IMR-90 (cell line): ENCODE data around the gene MAT2A. TPM values are rescaled to one million over a fixed set of nuclear protein-coding genes. Genes with fewer than 3 reads are reported as not detected.
A peak's percentile ranks its signal among the peaks of the same experiment; 100 is the strongest.

ENCODE experiments used
- ATAC-seq: fragments of 200-7000 bp; cut with Tn5 transposase; 2 replicates; pipeline ENCODE4 v1.9.1; 2020; ENCODE audit warnings: low read depth, mild to moderate bottlenecking, moderate library complexity
- BruUV-seq: library from RNA; stranded (reverse); fragments of 400-500 nt; replicated peaks from 2 replicates; lab custom pipeline; 2021; lab: Mats Ljungman, UMichigan
- CTCF ChIA-PET: fragments of 300-600 bp; formaldehyde crosslinking; extraction: SDS; loops from one replicate; lab custom pipeline; 2021; ENCODE audit warnings: antibody characterized with exemption; lab: Yijun Ruan, JAX
- POLR2A ChIA-PET: fragments of 300-600 bp; sonication (Branson Sonifier 250); formaldehyde crosslinking; loops from one replicate; lab custom pipeline; 2022; ENCODE audit warnings: antibody characterized with exemption; ENCODE audit not compliant: unreplicated experiment; lab: Charles Lee
- DNase-seq: peaks from one replicate; pipeline ENCODE4 v3.0.0; 2013
- H2AFZ ChIP-seq: replicated peaks from 2 replicates; pipeline ENCODE3; 2013; ENCODE audit warnings: low read length, mild to moderate bottlenecking; ENCODE audit not compliant: poor library complexity
- H2AK5ac ChIP-seq: 2 replicates; pipeline ENCODE4 v1.6.1; 2013; ENCODE audit warnings: low read depth, low read length, inconsistent platforms
- H2AK9ac ChIP-seq: replicated peaks from 2 replicates; pipeline ENCODE3; 2013; ENCODE audit warnings: mild to moderate bottlenecking, low read depth, low read length, moderate library complexity; ENCODE audit not compliant: poor library complexity
- H2BK120ac ChIP-seq: 2 replicates; pipeline ENCODE4 v1.6.1; 2013; ENCODE audit warnings: low read depth, low read length, inconsistent platforms
- H2BK15ac ChIP-seq: 3 replicates; pipeline ENCODE4 v1.6.1; 2013; ENCODE audit warnings: low read depth, low read length, inconsistent platforms
- H2BK20ac ChIP-seq: 2 replicates; pipeline ENCODE4 v1.6.1; 2013; ENCODE audit warnings: low read depth, mild to moderate bottlenecking, inconsistent platforms, low read length, moderate library complexity
- H2BK5ac ChIP-seq: 2 replicates; pipeline ENCODE4 v1.6.1; 2013; ENCODE audit warnings: mild to moderate bottlenecking, low read depth, low read length, inconsistent platforms; ENCODE audit not compliant: poor library complexity, severe bottlenecking
- H3K14ac ChIP-seq: replicated peaks from 2 replicates; pipeline ENCODE4 v1.6.1; 2013; ENCODE audit warnings: low read depth, low read length, inconsistent platforms
- H3K18ac ChIP-seq: 2 replicates; pipeline ENCODE4 v1.6.1; 2013; ENCODE audit warnings: low read depth, low read length, control low read depth
- H3K23ac ChIP-seq: 2 replicates; pipeline ENCODE4 v1.6.1; 2013; ENCODE audit warnings: low read depth, low read length, inconsistent platforms
- H3K27ac ChIP-seq: 2 replicates; pipeline ENCODE4 v1.5.1; 2013; ENCODE audit warnings: mild to moderate bottlenecking, control low read depth, low read length; ENCODE audit not compliant: insufficient read depth
- H3K27me3 ChIP-seq: 2 replicates; pipeline ENCODE4 v1.6.1; 2013; ENCODE audit warnings: low read length; ENCODE audit not compliant: control insufficient read depth, insufficient read depth
- H3K36me3 ChIP-seq: 2 replicates; pipeline ENCODE4 v1.6.1; 2013; ENCODE audit warnings: low read length, mixed read lengths; ENCODE audit not compliant: control insufficient read depth, insufficient read depth
- H3K4ac ChIP-seq: 2 replicates; pipeline ENCODE4 v1.6.1; 2013; ENCODE audit warnings: low read depth, low read length, inconsistent platforms
- H3K4me1 ChIP-seq: 2 replicates; pipeline ENCODE4 v1.6.1; 2013; ENCODE audit warnings: low read length, mixed read lengths; ENCODE audit not compliant: control insufficient read depth, insufficient read depth
- H3K4me2 ChIP-seq: 2 replicates; pipeline ENCODE4 v1.6.1; 2013; ENCODE audit warnings: low read depth, mild to moderate bottlenecking, control low read depth, low read length, moderate library complexity
- H3K4me3 ChIP-seq: 2 replicates; pipeline ENCODE4 v1.5.1; 2013; ENCODE audit warnings: low read depth, mild to moderate bottlenecking, control low read depth, low read length, moderate library complexity; ENCODE audit not compliant: insufficient read depth
- H3K56ac ChIP-seq: 2 replicates; pipeline ENCODE4 v1.6.1; 2013; ENCODE audit warnings: low read length, inconsistent platforms; ENCODE audit not compliant: insufficient read depth; ENCODE audit errors: extremely low read depth
- H3K79me1 ChIP-seq, 2 experiments: 2 replicates each; pipeline ENCODE4 v1.6.1; 2013; ENCODE audit warnings: low read length in 2 of 2, inconsistent platforms in 1 of 2, low read depth in 1 of 2
- H3K9ac ChIP-seq: 2 replicates; pipeline ENCODE4 v1.6.1; 2013; ENCODE audit warnings: low read depth, low read length, control low read depth
- H3K9me1 ChIP-seq: 2 replicates; pipeline ENCODE4 v1.6.1; 2013; ENCODE audit warnings: low read length, inconsistent platforms; ENCODE audit not compliant: insufficient read depth
- H3K9me3 ChIP-seq: 2 replicates; pipeline ENCODE4 v1.6.1; 2013; ENCODE audit warnings: low read length; ENCODE audit not compliant: control insufficient read depth, insufficient read depth
- H4K20me1 ChIP-seq: 2 replicates; pipeline ENCODE4 v1.6.1; 2013; ENCODE audit warnings: low read length, inconsistent platforms; ENCODE audit not compliant: insufficient read depth
- H4K5ac ChIP-seq: 2 replicates; pipeline ENCODE4 v1.6.1; 2013; ENCODE audit warnings: mild to moderate bottlenecking, low read depth, low read length, control low read depth
- H4K8ac ChIP-seq, 2 experiments: 2 replicates each; pipeline ENCODE4 v1.6.1; 2013; ENCODE audit warnings: low read depth in 2 of 2, low read length in 2 of 2, control low read depth in 1 of 2, inconsistent platforms in 1 of 2
- H4K91ac ChIP-seq: 2 replicates; pipeline ENCODE4 v1.6.1; 2013; ENCODE audit warnings: low read depth, low read length, inconsistent platforms; ENCODE audit not compliant: insufficient read depth
- BHLHE40 ChIP-seq: fragments of 150-350 bp; IDR thresholded peaks from 2 replicates; pipeline ENCODE4 v1.6.1; 2016; ENCODE audit warnings: mild to moderate bottlenecking, low read depth, low read length
- CEBPB ChIP-seq: IDR thresholded peaks from 2 replicates; pipeline ENCODE4 v1.6.1; 2012; ENCODE audit warnings: low read depth, low read length, improper control_type of control experiment
- CHD1 ChIP-seq: IDR thresholded peaks from 2 replicates; pipeline ENCODE4 v1.6.1; 2012; ENCODE audit warnings: low read depth, low read length, improper control_type of control experiment
- FOS ChIP-seq: fragments of 150-350 bp; IDR thresholded peaks from 2 replicates; pipeline ENCODE4 v1.6.1; 2016; ENCODE audit warnings: low read depth, low read length
- MAFK ChIP-seq: IDR thresholded peaks from 2 replicates; pipeline ENCODE4 v1.6.1; 2012; ENCODE audit warnings: low read depth, low read length, improper control_type of control experiment
- MAZ ChIP-seq: IDR thresholded peaks from 2 replicates; pipeline ENCODE4 v1.6.1; 2012; ENCODE audit warnings: low read depth, mild to moderate bottlenecking, low read length, improper control_type of control experiment, moderate library complexity, borderline replicate concordance
- MXI1 ChIP-seq: IDR thresholded peaks from 2 replicates; pipeline ENCODE4 v1.6.1; 2012; ENCODE audit warnings: low read depth, mild to moderate bottlenecking, low read length, moderate library complexity, borderline replicate concordance
- NFE2L2 ChIP-seq: fragments of 150-350 bp; IDR thresholded peaks from 2 replicates; pipeline ENCODE4 v1.6.1; 2016; ENCODE audit warnings: low read depth, mild to moderate bottlenecking, low read length
- POLR2A ChIP-seq: IDR thresholded peaks from 2 replicates; pipeline ENCODE4 v1.6.1; 2012; ENCODE audit warnings: mild to moderate bottlenecking, low read depth, low read length
- RAD21 ChIP-seq: IDR thresholded peaks from 2 replicates; pipeline ENCODE4 v1.6.1; 2012; ENCODE audit warnings: low read length, improper control_type of control experiment
- RCOR1 ChIP-seq: IDR thresholded peaks from 2 replicates; pipeline ENCODE4 v1.6.1; 2012; ENCODE audit warnings: mild to moderate bottlenecking, low read length, improper control_type of control experiment; ENCODE audit not compliant: insufficient replicate concordance
- RFX5 ChIP-seq: IDR thresholded peaks from 2 replicates; pipeline ENCODE4 v1.8.0; 2012; ENCODE audit warnings: low read depth, mild to moderate bottlenecking, low read length, moderate library complexity
- SMC3 ChIP-seq: fragments of 150-350 bp; IDR thresholded peaks from 2 replicates; pipeline ENCODE4 v1.6.1; 2016; ENCODE audit warnings: low read depth, mild to moderate bottlenecking, antibody characterized with exemption, low read length, moderate library complexity
- WGBS, 2 experiments: methylation state at CpG; one replicate each; pipeline versions ENCODE4 v1.1.5 to v1.1.7; 2013; ENCODE audit warnings: missing lambda C conversion rate in 2 of 2; ENCODE audit not compliant: insufficient read length in 1 of 2; ENCODE audit errors: extremely low coverage in 2 of 2; 5-methylcytosine and 5-hydroxymethylcytosine counted together
- dilution Hi-C: fragments of 300-500 bp; cut with HindIII; formaldehyde crosslinking; loops from one replicate; pipeline ENCODE4 v1.14.3; 2018; ENCODE audit warnings: low sequenced_read_pairs; ENCODE audit not compliant: unreplicated experiment
- in situ Hi-C: fragments of 300-500 bp; cut with MboI; formaldehyde crosslinking; loops from 3 replicates; pipeline ENCODE4 v1.14.3; 2019; ENCODE audit warnings: low sequenced_read_pairs, inconsistent platforms, mixed read lengths
- intact Hi-C: fragments of 100-400 bp; cut with micrococcal nuclease; formaldehyde crosslinking; loops from 2 replicates; pipeline ENCODE4 v1.10.0; 2022
- polyA plus RNA-seq, 3 experiments: library from polyadenylated mRNA; depleted of rRNA; stranded (reverse); fragments of >200 nt; gene quantifications; 2 replicates each; pipeline ENCODE4 v1.2.3, GENCODE V29; 2012; ENCODE audit warnings: low replicate concordance in 1 of 3
- total RNA-seq: library from RNA; depleted of rRNA; stranded (reverse); fragments of >200 nt; gene quantifications from 2 replicates; pipeline ENCODE4 v1.2.3, GENCODE V29; 2012
- TF ChIP-seq, protein P1 (sequence below): fragments of 150-350 bp; IDR thresholded peaks from 2 replicates; pipeline ENCODE4 v1.6.1; 2016; ENCODE audit warnings: low read depth, mild to moderate bottlenecking, low read length, moderate library complexity, borderline replicate concordance
- TF ChIP-seq, protein P2 (sequence below): conservative IDR thresholded peaks from 2 replicates; pipeline ENCODE4 v1.5.1; 2012; ENCODE audit warnings: mild to moderate bottlenecking, low read depth, low read length, improper control_type of control experiment

MAT2A gene
- total and polyA plus RNA-seq, 2 of the 4 experiments (the other 2 are of a cell fraction): 94.1 to 223 TPM

DNA sequence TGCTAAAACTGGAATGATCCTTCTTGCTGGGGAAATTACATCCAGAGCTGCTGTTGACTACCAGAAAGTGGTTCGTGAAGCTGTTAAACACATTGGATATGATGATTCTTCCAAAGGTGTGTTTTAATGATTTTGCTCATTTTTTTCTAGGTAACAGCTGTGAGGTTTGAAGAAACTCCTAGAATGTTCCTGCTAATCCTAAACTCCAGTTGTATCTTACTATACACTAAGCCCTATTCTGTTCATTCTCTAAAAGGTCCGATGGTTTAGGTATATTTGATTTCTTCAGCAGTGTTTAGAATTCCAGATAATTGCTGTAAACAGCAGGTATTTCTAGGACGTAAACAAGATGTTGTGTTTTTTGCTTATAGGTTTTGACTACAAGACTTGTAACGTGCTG, 2.3 kb downstream of the MAT2A start:
- TF ChIP-seq CHD1: no peak
- no peak for TF ChIP-seq MAZ
- TF ChIP-seq, protein P1, sequence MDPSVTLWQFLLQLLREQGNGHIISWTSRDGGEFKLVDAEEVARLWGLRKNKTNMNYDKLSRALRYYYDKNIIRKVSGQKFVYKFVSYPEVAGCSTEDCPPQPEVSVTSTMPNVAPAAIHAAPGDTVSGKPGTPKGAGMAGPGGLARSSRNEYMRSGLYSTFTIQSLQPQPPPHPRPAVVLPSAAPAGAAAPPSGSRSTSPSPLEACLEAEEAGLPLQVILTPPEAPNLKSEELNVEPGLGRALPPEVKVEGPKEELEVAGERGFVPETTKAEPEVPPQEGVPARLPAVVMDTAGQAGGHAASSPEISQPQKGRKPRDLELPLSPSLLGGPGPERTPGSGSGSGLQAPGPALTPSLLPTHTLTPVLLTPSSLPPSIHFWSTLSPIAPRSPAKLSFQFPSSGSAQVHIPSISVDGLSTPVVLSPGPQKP: no peak
- TF ChIP-seq FOS: no peak
- no peak for TF ChIP-seq NFE2L2
- TF ChIP-seq RFX5: no peak
- TF ChIP-seq, protein P2, sequence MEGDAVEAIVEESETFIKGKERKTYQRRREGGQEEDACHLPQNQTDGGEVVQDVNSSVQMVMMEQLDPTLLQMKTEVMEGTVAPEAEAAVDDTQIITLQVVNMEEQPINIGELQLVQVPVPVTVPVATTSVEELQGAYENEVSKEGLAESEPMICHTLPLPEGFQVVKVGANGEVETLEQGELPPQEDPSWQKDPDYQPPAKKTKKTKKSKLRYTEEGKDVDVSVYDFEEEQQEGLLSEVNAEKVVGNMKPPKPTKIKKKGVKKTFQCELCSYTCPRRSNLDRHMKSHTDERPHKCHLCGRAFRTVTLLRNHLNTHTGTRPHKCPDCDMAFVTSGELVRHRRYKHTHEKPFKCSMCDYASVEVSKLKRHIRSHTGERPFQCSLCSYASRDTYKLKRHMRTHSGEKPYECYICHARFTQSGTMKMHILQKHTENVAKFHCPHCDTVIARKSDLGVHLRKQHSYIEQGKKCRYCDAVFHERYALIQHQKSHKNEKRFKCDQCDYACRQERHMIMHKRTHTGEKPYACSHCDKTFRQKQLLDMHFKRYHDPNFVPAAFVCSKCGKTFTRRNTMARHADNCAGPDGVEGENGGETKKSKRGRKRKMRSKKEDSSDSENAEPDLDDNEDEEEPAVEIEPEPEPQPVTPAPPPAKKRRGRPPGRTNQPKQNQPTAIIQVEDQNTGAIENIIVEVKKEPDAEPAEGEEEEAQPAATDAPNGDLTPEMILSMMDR: no peak
- no peak for TF ChIP-seq MAFK
- TF ChIP-seq POLR2A: no peak
- TF ChIP-seq BHLHE40: no peak
- no peak for TF ChIP-seq RAD21
- TF ChIP-seq SMC3: no peak
- no peak for TF ChIP-seq CEBPB
- TF ChIP-seq RCOR1: no peak
- no peak for TF ChIP-seq MXI1
- WGBS, 2 experiments: no CpG with 5 or more reads among the region's 4 CpGs
- 0 out of 2 replicates have a peak overlapping the region, but pooled peaks have one; percentile 24 for H3K56ac ChIP-seq
- BruUV-seq: no TSS peak
- no peak overlapping the region for H2AK5ac ChIP-seq
- in situ Hi-C loops: no loop called here
- no peak overlapping the region for H2BK20ac ChIP-seq
- peaks cover 20 to 55% of the 10 kb centered on the region in 2 experiments for H3K79me1 ChIP-seq
- H3K18ac ChIP-seq: no peak overlapping the region
- DNase-seq: no peak
- POLR2A ChIA-PET: interaction anchor here (0.8 to 3.6 kb wide), 4 partner anchors 9 to 123 kb away, joined by 5 to 42 read pairs (median 6); partner anchors contain the start of gene SH2D6
- H3K27me3 ChIP-seq: no peaks in the 10 kb centered on the region
- H2BK5ac ChIP-seq: peak overlapping the region; percentile 1
- peak overlapping the region; percentile 97; the same call in 1 of the 2 replicates for H3K9ac ChIP-seq
- no peak for ATAC-seq
- H3K4ac ChIP-seq: no peak overlapping the region
- H3K4me2 ChIP-seq: peak overlapping the region; percentile 70; the same call in 1 of the 2 replicates
- H3K27ac ChIP-seq: no peak overlapping the region
- no peak overlapping the region for H2AK9ac ChIP-seq
- H3K9me3 ChIP-seq: no peaks in the 10 kb centered on the region
- CTCF ChIA-PET: interaction anchor here (1.5 kb wide), 1 partner anchor 122 kb away, joined by 3 read pairs; no protein-coding TSS in a partner anchor
- peaks cover 10% of the 10 kb centered on the region for H3K4me1 ChIP-seq
- H3K23ac ChIP-seq: peak overlapping the region; percentile 21; the same call in 1 of the 2 replicates
- H3K9me1 ChIP-seq: 0 out of 2 replicates have a peak, but pooled peaks cover 8% of the 10 kb centered on the region
- no peak overlapping the region for H4K5ac ChIP-seq
- H4K91ac ChIP-seq: no peak overlapping the region
- intact Hi-C loops: no loop called here
- no peak overlapping the region for H2BK120ac ChIP-seq
- H2AFZ ChIP-seq: no peak overlapping the region
- H3K4me3 ChIP-seq: peak overlapping the region; percentile 78
- no peak overlapping the region; the same call in 1 of the 2 replicates for H3K14ac ChIP-seq
- dilution Hi-C loops: no loop called here
- peaks cover 34% of the 10 kb centered on the region for H3K36me3 ChIP-seq
- H4K20me1 ChIP-seq: peaks cover 72% of the 10 kb centered on the region
- H2BK15ac ChIP-seq: no peak overlapping the region
- H4K8ac ChIP-seq: no peak overlapping the region
